HG03565 (cell line): ENCODE measurements around the gene RNF144B.
A peak's percentile ranks its signal among the peaks of the same experiment; 100 is the strongest.
"Not testable (repeated sequence)": the region's sequence is repeated elsewhere in the genome, so short reads cannot be mapped to it uniquely, and the experiment has no call there.

ENCODE experiments used
- ATAC-seq: cut with Tn5 transposase; IDR thresholded peaks from one replicate; pipeline ENCODE4 v1.9.1; 2021; ENCODE audit warnings: mild to moderate bottlenecking, moderate library complexity; ENCODE audit not compliant: unreplicated experiment

The RNF144B gene

GRCh38 chr6:18387061-18387721, at the start of gene RNF144B:
Gene RNF144B, plus strand, starts transcription at chr6:18387350. Its CDS starts 12,185 bp downstream, at chr6:18399535.
- ATAC-seq: peak; percentile 72

GRCh38 chr6:18339599-18339998, 47.6 kb upstream of the RNF144B start:
- ATAC-seq: no peak

GRCh38 chr6:18340781-18341551, 46.2 kb upstream of the RNF144B start:
- no peak for ATAC-seq

GRCh38 chr6:18342223-18342622, 44.9 kb upstream of the RNF144B start:
- ATAC-seq: no peak

GRCh38 chr6:18343741-18344140, 43.4 kb upstream of the RNF144B start:
- ATAC-seq: no peak

GRCh38 chr6:18347021-18347577, 40.1 kb upstream of the RNF144B start:
- ATAC-seq: no peak

GRCh38 chr6:18347866-18348265, 39.3 kb upstream of the RNF144B start:
- no peak for ATAC-seq

GRCh38 chr6:18349386-18349785, 37.8 kb upstream of the RNF144B start:
- ATAC-seq: no peak

GRCh38 chr6:18350271-18350670, 36.9 kb upstream of the RNF144B start:
- ATAC-seq: no peak

- ATAC-seq: no peak
Observed at GRCh38 chr6:18350712-18351111, 36.4 kb upstream of the RNF144B start.

GRCh38 chr6:18352001-18352400, 35.1 kb upstream of the RNF144B start:
- ATAC-seq: no peak

- no peak for ATAC-seq
Observed at GRCh38 chr6:18352842-18353241, 34.3 kb upstream of the RNF144B start.

- ATAC-seq: no peak
Observed at GRCh38 chr6:18353251-18353650, 33.9 kb upstream of the RNF144B start.

- not testable (repeated sequence) for ATAC-seq
Observed at GRCh38 chr6:18357546-18357945, 29.6 kb upstream of the RNF144B start.

- ATAC-seq: peak; percentile 92
Observed at GRCh38 chr6:18359237-18359885, 27.8 kb upstream of the RNF144B start.

GRCh38 chr6:18360188-18360587, 27.0 kb upstream of the RNF144B start:
- ATAC-seq: no peak

- no peak for ATAC-seq
Observed at GRCh38 chr6:18362058-18362561, 25.0 kb upstream of the RNF144B start.

GRCh38 chr6:18363746-18364145, 23.4 kb upstream of the RNF144B start:
- no peak for ATAC-seq

GRCh38 chr6:18364561-18364960, 22.6 kb upstream of the RNF144B start:
- ATAC-seq: not testable (repeated sequence)

- ATAC-seq: no peak
Observed at GRCh38 chr6:18367371-18367770, 19.8 kb upstream of the RNF144B start.
